ENCODE data around the gene ZNF775.

ZNF775 gene

DNA sequence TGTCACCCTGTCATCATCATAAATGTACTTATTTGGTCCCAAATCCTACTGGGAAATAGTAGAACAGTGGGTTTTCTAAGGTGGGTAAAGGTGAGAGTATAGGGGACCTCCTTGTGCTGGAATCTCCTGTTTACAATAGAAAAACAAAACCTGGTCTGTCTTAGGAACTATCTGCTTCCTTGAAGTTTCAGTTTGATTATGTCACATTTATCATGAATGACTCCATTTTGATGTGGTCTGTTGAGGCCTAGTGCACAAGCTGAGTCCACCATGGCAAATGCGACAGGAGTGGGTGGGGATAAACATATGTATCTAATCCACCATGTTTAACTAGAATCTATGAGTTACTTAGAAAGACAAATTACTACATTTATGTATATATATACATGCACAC is 23.5 kb upstream of the ZNF775 start:
- Histone ChIP-seq H3K27me3 (ENCODE audit: control insufficient read depth, insufficient read depth, low read length) (no peaks in the 10 kb centered on the region), H3K4me3 (ENCODE audit: low read depth, low read length) (no peak overlapping the region), H3K36me3 (ENCODE audit: control insufficient read depth, insufficient read depth, low read length) (no peaks in the 10 kb centered on the region), H3K9ac (ENCODE audit: low read depth, low read length) (no peak overlapping the region), H3K4me1 (ENCODE audit: control insufficient read depth, insufficient read depth, low read length) (peaks cover 3% of the 10 kb centered on the region), H3K9me3 (ENCODE audit: control insufficient read depth, insufficient read depth, low read length) (no peaks in the 10 kb centered on the region)

- Histone ChIP-seq H3K4me3 (ENCODE audit: low read depth, low read length) (no peak overlapping the region), H3K9ac (ENCODE audit: low read depth, low read length) (no peak overlapping the region), H3K4me1 (ENCODE audit: control insufficient read depth, insufficient read depth, low read length) (peaks cover 3% of the 10 kb centered on the region), H3K36me3 (ENCODE audit: control insufficient read depth, insufficient read depth, low read length) (no peaks in the 10 kb centered on the region), H3K27me3 (ENCODE audit: control insufficient read depth, insufficient read depth, low read length) (no peaks in the 10 kb centered on the region), H3K9me3 (ENCODE audit: control insufficient read depth, insufficient read depth, low read length) (no peaks in the 10 kb centered on the region)
Measured at GRCh38 chr7:150356265-150356897, 22.7 kb upstream of the ZNF775 start.

- Histone ChIP-seq H3K36me3 (ENCODE audit: control insufficient read depth, insufficient read depth, low read length) (no peaks in the 10 kb centered on the region), H3K9ac (ENCODE audit: low read depth, low read length) (no peak overlapping the region), H3K9me3 (ENCODE audit: control insufficient read depth, insufficient read depth, low read length) (no peaks in the 10 kb centered on the region), H3K4me3 (ENCODE audit: low read depth, low read length) (no peak overlapping the region), H3K27me3 (ENCODE audit: control insufficient read depth, insufficient read depth, low read length) (no peaks in the 10 kb centered on the region), H3K4me1 (ENCODE audit: control insufficient read depth, insufficient read depth, low read length) (peaks cover 10% of the 10 kb centered on the region)
Measured at GRCh38 chr7:150357270-150357669, 21.9 kb upstream of the ZNF775 start.

GRCh38 chr7:150357771-150358427 is 21.2 kb upstream of the ZNF775 start:
- Histone ChIP-seq H3K36me3 (ENCODE audit: control insufficient read depth, insufficient read depth, low read length) (no peaks in the 10 kb centered on the region), H3K9me3 (ENCODE audit: control insufficient read depth, insufficient read depth, low read length) (no peaks in the 10 kb centered on the region), H3K9ac (ENCODE audit: low read depth, low read length) (no peak overlapping the region), H3K27me3 (ENCODE audit: control insufficient read depth, insufficient read depth, low read length) (no peaks in the 10 kb centered on the region), H3K4me3 (ENCODE audit: low read depth, low read length) (no peak overlapping the region), H3K4me1 (ENCODE audit: control insufficient read depth, insufficient read depth, low read length) (peaks cover 11% of the 10 kb centered on the region)

DNA sequence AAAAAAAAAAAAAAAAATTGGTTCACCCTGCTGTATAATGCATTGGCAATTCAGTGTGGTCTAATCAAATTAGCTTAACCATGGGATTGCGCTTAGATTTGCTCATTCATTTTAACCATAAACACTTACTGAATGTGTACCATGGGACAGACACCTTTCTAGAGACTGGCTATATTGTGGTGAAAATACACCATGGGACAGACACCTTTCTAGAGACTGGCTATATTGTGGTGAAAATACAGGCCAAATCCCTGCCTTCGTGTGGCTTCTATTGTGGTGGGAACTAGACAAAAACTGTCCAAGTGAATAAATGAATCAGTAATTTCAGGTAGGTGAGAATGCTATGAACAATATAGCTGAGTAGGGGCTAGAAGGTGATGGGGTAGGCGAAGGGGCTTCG is 20.7 kb upstream of the ZNF775 start:
- peaks cover 11% of the 10 kb centered on the region for H3K4me1 ChIP-seq (ENCODE audit: control insufficient read depth, insufficient read depth, low read length)
- H3K36me3 ChIP-seq (ENCODE audit: control insufficient read depth, insufficient read depth, low read length): no peaks in the 10 kb centered on the region
- H3K4me3 ChIP-seq (ENCODE audit: low read depth, low read length): no peak overlapping the region
- H3K27me3 ChIP-seq (ENCODE audit: control insufficient read depth, insufficient read depth, low read length): no peaks in the 10 kb centered on the region
- H3K9me3 ChIP-seq (ENCODE audit: control insufficient read depth, insufficient read depth, low read length): no peaks in the 10 kb centered on the region
- no peak overlapping the region for H3K9ac ChIP-seq (ENCODE audit: low read depth, low read length)

GRCh38 chr7:150358988-150359621 is 20.0 kb upstream of the ZNF775 start:
- no peak overlapping the region for H3K4me3 ChIP-seq (ENCODE audit: low read depth, low read length)
- peaks cover 11% of the 10 kb centered on the region for H3K4me1 ChIP-seq (ENCODE audit: control insufficient read depth, insufficient read depth, low read length)
- no peaks in the 10 kb centered on the region for H3K36me3 ChIP-seq (ENCODE audit: control insufficient read depth, insufficient read depth, low read length)
- H3K9me3 ChIP-seq (ENCODE audit: control insufficient read depth, insufficient read depth, low read length): no peaks in the 10 kb centered on the region
- no peaks in the 10 kb centered on the region for H3K27me3 ChIP-seq (ENCODE audit: control insufficient read depth, insufficient read depth, low read length)
- no peak overlapping the region for H3K9ac ChIP-seq (ENCODE audit: low read depth, low read length)

DNA sequence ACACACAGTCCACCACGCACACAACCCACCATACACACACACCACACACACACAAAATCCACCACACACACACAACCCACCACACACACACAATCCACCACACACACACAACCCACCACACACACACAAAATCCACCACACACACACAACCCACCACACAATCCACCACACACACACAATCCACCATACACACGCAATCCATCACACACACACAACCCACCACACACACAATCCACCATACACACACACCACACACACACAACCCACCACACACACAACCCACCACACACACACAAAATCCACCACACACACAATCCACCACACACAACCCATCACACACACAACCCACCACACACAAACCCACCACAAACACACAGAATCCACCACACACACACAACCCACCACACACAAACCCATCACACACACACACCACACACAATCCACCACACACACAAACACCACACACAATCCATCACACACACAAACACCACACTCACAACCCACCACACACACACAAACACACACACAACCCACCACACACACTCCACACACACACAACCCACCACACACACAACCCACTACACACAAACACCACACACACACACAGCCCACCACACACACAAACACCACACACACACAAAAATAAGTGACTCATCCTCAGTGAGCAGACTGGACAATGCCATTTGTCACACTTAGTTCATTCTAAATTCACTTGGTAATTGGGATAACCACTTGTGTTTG is 19.3 kb upstream of the ZNF775 start:
- H3K4me1 ChIP-seq (ENCODE audit: control insufficient read depth, insufficient read depth, low read length): peaks cover 11% of the 10 kb centered on the region

GRCh38 chr7:150360363-150361058 is 18.6 kb upstream of the ZNF775 start:
- Histone ChIP-seq H3K36me3 (ENCODE audit: control insufficient read depth, insufficient read depth, low read length) (no peaks in the 10 kb centered on the region), H3K4me1 (ENCODE audit: control insufficient read depth, insufficient read depth, low read length) (peaks cover 11% of the 10 kb centered on the region), H3K4me3 (ENCODE audit: low read depth, low read length) (no peak overlapping the region), H3K9me3 (ENCODE audit: control insufficient read depth, insufficient read depth, low read length) (no peaks in the 10 kb centered on the region), H3K9ac (ENCODE audit: low read depth, low read length) (no peak overlapping the region), H3K27me3 (ENCODE audit: control insufficient read depth, insufficient read depth, low read length) (no peaks in the 10 kb centered on the region)

More for the DNA sequence above, 19.3 kb upstream of the ZNF775 start:
- Histone ChIP-seq H3K4me3 (ENCODE audit: low read depth, low read length) (no peak overlapping the region), H3K9ac (ENCODE audit: low read depth, low read length) (no peak overlapping the region), H3K27me3 (ENCODE audit: control insufficient read depth, insufficient read depth, low read length) (no peaks in the 10 kb centered on the region), H3K9me3 (ENCODE audit: control insufficient read depth, insufficient read depth, low read length) (no peaks in the 10 kb centered on the region), H3K36me3 (ENCODE audit: control insufficient read depth, insufficient read depth, low read length) (no peaks in the 10 kb centered on the region)

- Histone ChIP-seq H3K9me3 (ENCODE audit: control insufficient read depth, insufficient read depth, low read length) (no peaks in the 10 kb centered on the region), H3K4me1 (ENCODE audit: control insufficient read depth, insufficient read depth, low read length) (peaks cover 11% of the 10 kb centered on the region), H3K27me3 (ENCODE audit: control insufficient read depth, insufficient read depth, low read length) (no peaks in the 10 kb centered on the region), H3K36me3 (ENCODE audit: control insufficient read depth, insufficient read depth, low read length) (no peaks in the 10 kb centered on the region), H3K9ac (ENCODE audit: low read depth, low read length) (no peak overlapping the region), H3K4me3 (ENCODE audit: low read depth, low read length) (no peak overlapping the region)
Measured at GRCh38 chr7:150361402-150361801, 17.7 kb upstream of the ZNF775 start.

GRCh38 chr7:150361807-150362621 is 17.1 kb upstream of the ZNF775 start:
- Histone ChIP-seq H3K27me3 (ENCODE audit: control insufficient read depth, insufficient read depth, low read length) (no peaks in the 10 kb centered on the region), H3K9ac (ENCODE audit: low read depth, low read length) (no peak overlapping the region), H3K36me3 (ENCODE audit: control insufficient read depth, insufficient read depth, low read length) (no peaks in the 10 kb centered on the region), H3K9me3 (ENCODE audit: control insufficient read depth, insufficient read depth, low read length) (no peaks in the 10 kb centered on the region), H3K4me1 (ENCODE audit: control insufficient read depth, insufficient read depth, low read length) (peaks cover 11% of the 10 kb centered on the region), H3K4me3 (ENCODE audit: low read depth, low read length) (no peak overlapping the region)

DNA sequence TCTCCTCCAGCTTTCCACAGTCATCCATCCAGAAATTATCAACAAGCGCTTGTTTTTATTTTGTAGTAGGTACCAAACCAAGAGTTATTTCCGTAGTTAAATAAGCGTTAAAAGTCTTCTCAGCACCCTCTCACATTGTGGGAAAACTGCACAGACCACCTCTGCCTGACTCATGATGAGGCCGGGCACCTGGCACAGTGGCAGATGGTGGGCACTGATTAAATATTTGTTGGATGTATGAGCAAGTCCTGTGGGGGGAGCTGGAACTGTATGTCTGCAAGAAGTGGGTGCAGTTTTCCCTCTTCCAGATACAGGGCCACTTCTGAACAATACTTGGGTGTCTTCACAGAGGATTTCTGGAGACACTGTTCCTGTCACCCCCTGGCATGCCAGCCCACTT is 15.8 kb upstream of the ZNF775 start:
- Histone ChIP-seq H3K36me3 (ENCODE audit: control insufficient read depth, insufficient read depth, low read length) (no peaks in the 10 kb centered on the region), H3K4me3 (ENCODE audit: low read depth, low read length) (no peak overlapping the region), H3K27me3 (ENCODE audit: control insufficient read depth, insufficient read depth, low read length) (no peaks in the 10 kb centered on the region), H3K9me3 (ENCODE audit: control insufficient read depth, insufficient read depth, low read length) (no peaks in the 10 kb centered on the region), H3K4me1 (ENCODE audit: control insufficient read depth, insufficient read depth, low read length) (peaks cover 8% of the 10 kb centered on the region), H3K9ac (ENCODE audit: low read depth, low read length) (no peak overlapping the region)

Data from iPS-15b (cell line).